H1 (cell line): Measurements from ENCODE around the gene MECP2. TPM values are rescaled to one million over a fixed set of nuclear protein-coding genes. Genes with fewer than 3 reads are reported as not detected.

Experiments used
- CTCF ChIA-PET: fragments of 300-600 bp; sonication (Branson Sonifier 250); formaldehyde crosslinking; loops from one replicate; lab custom pipeline; 2021; ENCODE audit not compliant: partially characterized antibody; lab: Charles Lee
- POLR2A ChIA-PET: fragments of 300-600 bp; sonication (Branson Sonifier 250); formaldehyde crosslinking; loops from one replicate; lab custom pipeline; 2021; ENCODE audit warnings: inconsistent platforms; ENCODE audit not compliant: partially characterized antibody; lab: Charles Lee
- DNase-seq, 2 experiments: peaks; one replicate each; pipeline versions ENCODE4 v3.0.0 to v3.0.0-alpha.2; 2010 to 2022; ENCODE audit warnings: low spot score in 2 of 2, low read depth in 1 of 2, mixed read lengths in 1 of 2
- FAIRE-seq: peaks from 2 replicates; lab custom pipeline; 2011; peaks lifted over from hg19 to GRCh38; lab: Jason Lieb, UNC
- H2AFZ ChIP-seq: 2 replicates; pipeline ENCODE4 v1.8.1; 2012; ENCODE audit warnings: low read length, inconsistent platforms
- H2AK5ac ChIP-seq: 2 replicates; pipeline ENCODE4 v1.6.1; 2013; ENCODE audit warnings: low read depth, low read length
- H2BK120ac ChIP-seq: replicated peaks from 2 replicates; pipeline ENCODE3; 2013; ENCODE audit warnings: low read depth, low read length, inconsistent platforms
- H2BK12ac ChIP-seq: 2 replicates; pipeline ENCODE4 v1.6.1; 2013; ENCODE audit warnings: low read depth, low read length
- H2BK15ac ChIP-seq: 2 replicates; pipeline ENCODE4 v1.6.1; 2013; ENCODE audit warnings: low read length
- H2BK20ac ChIP-seq: 2 replicates; pipeline ENCODE4 v1.6.1; 2013; ENCODE audit warnings: low read length
- H2BK5ac ChIP-seq: 2 replicates; pipeline ENCODE4 v1.6.1; 2013; ENCODE audit warnings: low read depth, low read length
- H3K14ac ChIP-seq: 2 replicates; pipeline ENCODE4 v1.6.1; 2013; ENCODE audit warnings: inconsistent platforms; ENCODE audit not compliant: insufficient read length
- H3K18ac ChIP-seq: 2 replicates; pipeline ENCODE4 v1.6.1; 2013; ENCODE audit warnings: low read length; ENCODE audit errors: extremely low read depth
- H3K23ac ChIP-seq: 2 replicates; pipeline ENCODE4 v1.6.1; 2013; ENCODE audit warnings: inconsistent platforms; ENCODE audit not compliant: insufficient read length
- H3K23me2 ChIP-seq: 2 replicates; pipeline ENCODE4 v1.6.1; 2013; ENCODE audit warnings: low read depth, low read length
- H3K27ac ChIP-seq: 2 replicates; pipeline ENCODE4 v1.6.1; 2011; ENCODE audit warnings: low read depth, low read length, inconsistent platforms
- H3K27me3 ChIP-seq, 4 experiments: replicated peaks in 1 of 4; 1 replicate in 1 of 4; 2 replicates in 3 of 4; pipeline versions ENCODE4 v1.6.1 to v1.8.1; 2011 to 2013; ENCODE audit warnings: low read length in 3 of 4, mild to moderate bottlenecking in 3 of 4, inconsistent platforms in 2 of 4, mixed read lengths in 2 of 4, moderate library complexity in 1 of 4; ENCODE audit not compliant: control insufficient read depth in 3 of 4, insufficient read depth in 3 of 4; ENCODE audit errors: extremely low read depth in 1 of 4
- H3K36me3 ChIP-seq, 4 experiments: 2 replicates each; pipeline versions ENCODE4 v1.6.1 to v1.8.1; 2011 to 2013; ENCODE audit warnings: mild to moderate bottlenecking in 4 of 4, low read length in 3 of 4, moderate library complexity in 2 of 4, control low read depth in 1 of 4, inconsistent platforms in 1 of 4; ENCODE audit not compliant: insufficient read depth in 4 of 4, control insufficient read depth in 2 of 4
- H3K4ac ChIP-seq: replicated peaks from 2 replicates; pipeline ENCODE3; 2013; ENCODE audit warnings: low read length, low read depth, mixed read lengths, inconsistent platforms; ENCODE audit not compliant: insufficient read length
- H3K4me1 ChIP-seq, 4 experiments: replicated peaks in 1 of 4; 1 replicate in 1 of 4; 2 replicates in 3 of 4; pipeline versions ENCODE4 v1.6.1 to v1.8.1; 2011 to 2013; ENCODE audit warnings: low read length in 3 of 4, inconsistent platforms in 2 of 4, mixed read lengths in 1 of 4; ENCODE audit not compliant: insufficient read depth in 4 of 4, control insufficient read depth in 3 of 4
- H3K4me2 ChIP-seq, 2 experiments: 2 replicates each; pipeline versions ENCODE4 v1.6.1 to v1.8.1; 2011 to 2013; ENCODE audit warnings: low read depth in 2 of 2, low read length in 2 of 2, control low read depth in 1 of 2, inconsistent platforms in 1 of 2, mild to moderate bottlenecking in 1 of 2; ENCODE audit not compliant: insufficient read depth in 1 of 2
- H3K4me3 ChIP-seq, 4 experiments: fragments of 200-600, 300-600 bp in 1 of 4; sonication (generic), shearing (Covaris generic), sonication (Bioruptor Twin) in 1 of 4; 2 replicates each; pipeline versions ENCODE4 v1.5.1 to v1.8.1; 2011 to 2016; ENCODE audit warnings: low read length in 4 of 4, low read depth in 3 of 4, control low read depth in 2 of 4, inconsistent platforms in 2 of 4, mild to moderate bottlenecking in 2 of 4, mixed read lengths in 1 of 4, moderate library complexity in 1 of 4; ENCODE audit not compliant: insufficient read depth in 2 of 4; ENCODE audit errors: extremely low read depth in 1 of 4
- H3K56ac ChIP-seq: replicated peaks from 2 replicates; pipeline ENCODE3; 2013; ENCODE audit warnings: low read depth, mild to moderate bottlenecking, mixed read lengths, low read length, inconsistent platforms; ENCODE audit not compliant: insufficient read length
- H3K79me1 ChIP-seq: 2 replicates; pipeline ENCODE4 v1.6.1; 2013; ENCODE audit warnings: low read depth, low read length, control low read depth
- H3K79me2 ChIP-seq, 2 experiments: 2 replicates each; pipeline versions ENCODE4 v1.6.1 to v1.8.1; 2012 to 2013; ENCODE audit warnings: low read length in 2 of 2, mild to moderate bottlenecking in 2 of 2, inconsistent platforms in 1 of 2; ENCODE audit not compliant: insufficient read depth in 2 of 2, control insufficient read depth in 1 of 2
- H3K9ac ChIP-seq, 4 experiments: replicated peaks in 1 of 4; 1 replicate in 1 of 4; 2 replicates in 3 of 4; pipeline versions ENCODE4 v1.6.1 to v1.8.1; 2011 to 2013; ENCODE audit warnings: low read depth in 3 of 4, low read length in 3 of 4, control low read depth in 2 of 4, mild to moderate bottlenecking in 2 of 4, moderate library complexity in 2 of 4, inconsistent platforms in 1 of 4; ENCODE audit errors: extremely low read depth in 1 of 4
- H3K9me3 ChIP-seq, 2 experiments: 2 replicates each; pipeline versions ENCODE4 v1.6.1 to v1.8.1; 2012 to 2013; ENCODE audit warnings: mild to moderate bottlenecking in 2 of 2, moderate library complexity in 2 of 2, control low read depth in 1 of 2, inconsistent platforms in 1 of 2, low read depth in 1 of 2, low read length in 1 of 2, mixed read lengths in 1 of 2; ENCODE audit not compliant: insufficient read depth in 2 of 2
- H4K20me1 ChIP-seq, 2 experiments: replicated peaks in 1 of 2; 2 replicates each; pipeline versions ENCODE3 to v1.8.1; 2011 to 2013; ENCODE audit warnings: inconsistent platforms in 2 of 2, low read length in 2 of 2, mild to moderate bottlenecking in 1 of 2; ENCODE audit not compliant: insufficient read depth in 2 of 2, control insufficient read depth in 1 of 2
- H4K5ac ChIP-seq: 2 replicates; pipeline ENCODE4 v1.6.1; 2013; ENCODE audit warnings: low read length, low read depth, mixed read lengths, inconsistent platforms; ENCODE audit not compliant: insufficient read length
- H4K8ac ChIP-seq: 2 replicates; pipeline ENCODE4 v1.8.0; 2013; ENCODE audit warnings: mild to moderate bottlenecking, moderate library complexity, low read length, inconsistent platforms; ENCODE audit not compliant: insufficient read depth; ENCODE audit errors: extremely low read depth
- H4K91ac ChIP-seq: replicated peaks from 2 replicates; pipeline ENCODE3; 2013; ENCODE audit warnings: low read length, mixed read lengths, inconsistent platforms; ENCODE audit not compliant: insufficient read length
- MAFK ChIP-seq: IDR thresholded peaks from 2 replicates; pipeline ENCODE4 v1.6.1; 2012; ENCODE audit warnings: low read depth, mild to moderate bottlenecking, improper control_type of control experiment, low read length
- NANOG ChIP-seq: IDR thresholded peaks from 2 replicates; pipeline ENCODE4 v1.6.1; 2011; ENCODE audit warnings: low read length, low read depth, mild to moderate bottlenecking, inconsistent platforms; ENCODE audit not compliant: insufficient read depth, poor library complexity, severe bottlenecking
- SIRT6 ChIP-seq: IDR thresholded peaks from one replicate; pipeline ENCODE4 v1.7.1; 2012; ENCODE audit warnings: low read length, inconsistent platforms
- WGBS, 2 experiments: shearing (Covaris generic) in 1 of 2; methylation state at CpG; one replicate each; pipeline versions ENCODE4 v1.1.6 to v1.1.7; 2013 to 2015; ENCODE audit warnings: low lambda C conversion rate in 2 of 2, mixed read lengths in 2 of 2, inconsistent platforms in 1 of 2, low coverage in 1 of 2, missing lambda C conversion rate in 1 of 2; ENCODE audit not compliant: insufficient replicate concordance in 2 of 2, insufficient coverage in 1 of 2, insufficient read length in 1 of 2; ENCODE audit errors: extremely low coverage in 1 of 2, missing lambda C conversion rate in 1 of 2; 5-methylcytosine and 5-hydroxymethylcytosine counted together
- polyA plus RNA-seq, 7 experiments: library from polyadenylated mRNA; depleted of rRNA in 3 of 7; stranded (reverse) in 5 of 7; unstranded in 2 of 7; fragments of >200 nt in 5 of 7; fragments of 200-250 nt in 2 of 7; gene quantifications; 1 replicate in 5 of 7; 2 replicates in 1 of 7; 4 replicates in 1 of 7; pipeline versions ENCODE4 v1.2.1 to v1.2.3, GENCODE V29; 2011 to 2013; ENCODE audit warnings: missing spikeins in 2 of 7, mixed read lengths in 2 of 7
- total RNA-seq: library from RNA; stranded (reverse); fragmentation: NEBNext Ultra II Directional; extraction: Animal tissue kit (Norgen Biotek cat#: 25700); gene quantifications from 2 replicates; pipeline ENCODE4 v1.2.1, GENCODE V29; 2021

Gene MECP2
- total and polyA plus RNA-seq, 2 of the 8 experiments (the other 6 are each of a cell fraction or from before 2014, with no cell fraction given): 5.0 to 32.4 TPM

GRCh38 chrX:153993978-153994377 lies 103.5 kb downstream of the MECP2 start:
- no peak overlapping the region for H3K56ac ChIP-seq
- no peak overlapping the region for H3K4ac ChIP-seq
- no peak overlapping the region for H3K18ac ChIP-seq
- H3K36me3 ChIP-seq: no peaks in the 10 kb centered on the region
- CTCF ChIA-PET: no interaction called here
- H3K9ac ChIP-seq: no peak overlapping the region
- H4K20me1 ChIP-seq: no peaks in the 10 kb centered on the region
- no peak overlapping the region for H3K14ac ChIP-seq
- no peaks in the 10 kb centered on the region for H3K79me2 ChIP-seq
- DNase-seq (no peak), FAIRE-seq (no peak)
- no peaks in the 10 kb centered on the region for H3K79me1 ChIP-seq
- no peak overlapping the region for H4K8ac ChIP-seq
- H3K4me3 ChIP-seq: no peak overlapping the region
- no peak overlapping the region for H3K27ac ChIP-seq
- no peak overlapping the region for H2BK12ac ChIP-seq
- no peak overlapping the region for H3K4me2 ChIP-seq
- H3K27me3 ChIP-seq: no peaks in the 10 kb centered on the region
- H2BK20ac ChIP-seq: no peak overlapping the region
- no peak overlapping the region for H4K5ac ChIP-seq
- H3K23ac ChIP-seq: no peak overlapping the region
- no peak overlapping the region for H2BK120ac ChIP-seq
- no peaks in the 10 kb centered on the region for H3K4me1 ChIP-seq
- 86% methylated on average over 6 of the region's 10 CpGs; no CpG with 5 or more reads in 1 of the 2 experiments for WGBS, 2 experiments
- no peak overlapping the region for H4K91ac ChIP-seq
- no peak overlapping the region for H2AFZ ChIP-seq
- POLR2A ChIA-PET: no interaction called here
- no peak overlapping the region for H2BK5ac ChIP-seq
- no peaks in the 10 kb centered on the region for H3K9me3 ChIP-seq
- H2BK15ac ChIP-seq: no peak overlapping the region
- no peak overlapping the region for H2AK5ac ChIP-seq
- H3K23me2 ChIP-seq: no peaks in the 10 kb centered on the region; the same call in 1 of the 2 replicates
- no peak for TF ChIP-seq SIRT6
- TF ChIP-seq NANOG: no peak
- no peak for TF ChIP-seq MAFK
